Cerebellar nuclear complex (tissue), 1 donor: Measurements from ENCODE around the gene BBS12.

ENCODE experiments used
- DNase-seq, 2 experiments: peaks; one replicate each; lab custom pipeline; 2025; lab: John Stamatoyannopoulos, UW

The BBS12 gene

GRCh38 chr4:122732329-122733026, at the start of gene BBS12:
TSS of gene BBS12 (plus strand) at chr4:122732704. CDS start at chr4:122741893, 9,189 bp downstream.
- peak; percentile 90 to 96 for DNase-seq

- no peak for DNase-seq
Observed at GRCh38 chr4:122686691-122687090, 45.8 kb upstream of the BBS12 start.

DNA sequence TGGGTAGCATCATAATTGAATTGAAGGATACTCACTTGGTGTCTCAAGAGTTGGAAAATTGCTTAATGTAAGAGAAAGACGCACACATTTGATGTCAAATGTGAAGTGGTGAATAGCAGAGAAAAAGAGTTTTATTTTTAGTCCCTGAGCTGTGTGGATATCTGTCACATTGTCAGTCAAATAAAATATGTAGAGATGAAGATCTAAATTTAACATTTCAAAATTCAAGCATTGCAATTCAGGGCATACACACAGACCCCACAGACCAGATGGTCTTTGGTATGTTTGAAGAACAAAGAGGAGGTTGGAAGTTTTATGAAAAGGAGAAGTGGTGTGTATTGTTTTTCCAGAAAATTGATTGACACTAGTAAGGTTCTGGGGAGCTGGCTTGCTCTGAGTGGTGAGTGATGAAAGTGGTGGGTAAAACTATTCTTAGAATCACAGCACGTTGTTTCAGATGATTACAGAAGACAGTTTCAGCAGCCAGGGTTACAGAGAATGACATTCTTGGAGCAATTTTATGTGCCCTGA, 44.9 kb upstream of the BBS12 start:
- no peak for DNase-seq

DNA sequence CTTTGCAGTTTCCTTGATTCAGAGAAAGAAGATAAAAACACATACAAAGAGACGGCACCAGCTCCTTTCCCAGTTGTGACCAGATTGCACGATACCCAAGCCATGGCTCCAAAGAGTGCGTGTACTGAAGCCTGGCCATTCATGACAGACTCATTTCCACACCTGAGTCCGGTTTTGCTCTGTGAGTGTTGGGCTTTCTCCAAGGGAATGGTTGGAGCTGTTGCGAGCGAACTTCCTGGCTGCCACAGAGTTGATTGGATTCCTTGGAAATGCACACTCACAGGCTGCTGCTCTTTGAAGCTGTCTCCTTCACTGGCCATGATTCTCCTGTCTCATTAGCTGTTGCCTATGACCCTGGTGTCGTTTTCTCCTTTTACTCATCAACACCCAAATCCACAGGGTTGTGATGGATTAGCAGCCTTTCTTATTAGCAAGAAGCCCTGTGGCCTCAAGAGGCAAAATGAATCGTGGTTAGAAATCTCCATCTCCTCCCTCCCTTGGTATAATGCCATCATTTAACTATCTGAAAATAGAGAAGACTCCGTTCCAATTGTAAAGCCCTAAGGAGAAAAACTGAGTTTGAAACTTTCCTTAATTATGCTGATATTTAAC, 43.9 kb upstream of the BBS12 start:
- no peak for DNase-seq

DNA sequence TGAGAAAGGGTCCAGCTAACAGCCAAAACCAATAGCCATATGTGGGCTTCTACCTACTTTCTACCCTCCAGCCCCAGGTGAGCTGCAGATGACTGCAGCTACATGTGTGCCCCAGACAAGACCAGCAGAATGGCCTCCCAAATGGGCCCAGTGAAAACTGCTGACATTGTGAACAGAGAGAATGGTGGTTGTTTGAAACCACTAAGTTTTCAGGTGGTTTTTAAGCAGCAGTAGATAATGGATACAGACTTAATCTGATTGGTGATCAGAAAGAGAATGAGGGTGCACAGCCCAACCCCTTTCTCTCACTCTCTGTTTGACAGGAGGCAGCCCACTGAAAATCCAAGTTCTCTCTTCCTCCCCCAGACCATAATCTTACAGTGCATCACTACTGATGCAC, 42.5 kb upstream of the BBS12 start:
- DNase-seq = no peak

DNA sequence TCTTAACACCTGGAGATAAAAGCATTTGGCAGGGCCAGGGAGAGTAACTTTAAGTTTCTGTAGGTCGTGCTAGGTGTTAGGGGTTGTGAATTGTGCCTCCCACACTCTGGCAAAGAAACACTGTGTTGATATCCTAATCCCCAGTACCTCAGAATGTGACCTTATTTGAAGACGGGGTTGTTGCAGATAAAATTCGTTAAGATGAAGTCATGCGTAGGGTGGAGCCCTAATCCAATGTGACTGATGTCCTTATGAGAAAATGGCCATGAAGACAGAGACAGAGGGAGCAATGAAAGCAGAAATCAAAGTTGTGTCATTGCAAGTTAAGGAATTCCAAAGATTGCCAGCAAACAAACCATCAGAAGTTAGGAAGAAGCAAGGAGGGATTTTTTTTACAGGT, 40.5 kb upstream of the BBS12 start:
- no peak for DNase-seq

- no peak for DNase-seq
Observed at GRCh38 chr4:122692641-122693520, 39.6 kb upstream of the BBS12 start.

DNA sequence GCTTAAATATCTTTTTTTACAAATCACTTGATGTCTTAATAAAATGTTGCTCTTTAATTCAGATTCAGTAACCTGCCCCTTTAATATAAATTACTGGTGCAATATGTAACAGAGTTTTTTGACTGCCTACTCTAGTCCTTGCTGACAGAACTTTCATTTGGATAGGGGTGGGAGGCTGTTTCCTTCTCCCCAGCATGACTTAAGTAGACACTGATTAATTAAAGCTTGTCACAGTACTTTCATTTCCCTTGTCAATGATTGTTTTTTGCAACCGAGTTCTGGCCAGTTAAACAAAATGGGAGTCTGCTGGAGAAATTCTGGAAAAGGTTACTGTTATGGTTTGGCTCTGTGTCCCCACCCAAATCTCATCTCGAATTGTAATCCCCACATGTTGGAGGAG, 37.3 kb upstream of the BBS12 start:
- DNase-seq = no peak

DNA sequence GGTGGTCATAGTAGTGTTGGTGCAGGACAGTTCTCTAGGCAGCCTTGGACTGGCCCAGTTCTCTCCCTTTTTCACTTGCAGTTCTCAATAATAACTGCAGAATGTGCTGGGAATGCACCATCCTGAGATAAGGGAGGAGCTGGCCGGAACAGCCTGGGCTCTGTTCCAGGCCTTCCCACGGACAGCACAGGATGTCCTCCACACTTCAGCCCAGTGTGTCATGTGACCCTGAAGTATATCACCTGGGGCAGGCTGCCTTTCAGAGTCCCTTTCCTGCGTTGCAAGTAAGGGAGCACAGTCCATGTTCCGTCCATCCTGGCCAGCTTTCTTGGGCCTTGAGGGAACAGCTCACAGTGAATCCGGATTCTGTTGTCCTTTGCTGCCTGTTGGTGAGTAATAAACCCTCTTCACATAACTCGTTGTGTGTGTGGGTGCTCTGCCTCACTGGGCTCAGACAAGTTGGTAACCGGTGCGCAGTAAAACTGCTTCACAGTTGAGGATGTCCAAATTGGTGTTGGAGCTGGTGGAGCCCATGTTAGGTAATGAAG, 32.3 kb upstream of the BBS12 start:
- DNase-seq = no peak

DNA sequence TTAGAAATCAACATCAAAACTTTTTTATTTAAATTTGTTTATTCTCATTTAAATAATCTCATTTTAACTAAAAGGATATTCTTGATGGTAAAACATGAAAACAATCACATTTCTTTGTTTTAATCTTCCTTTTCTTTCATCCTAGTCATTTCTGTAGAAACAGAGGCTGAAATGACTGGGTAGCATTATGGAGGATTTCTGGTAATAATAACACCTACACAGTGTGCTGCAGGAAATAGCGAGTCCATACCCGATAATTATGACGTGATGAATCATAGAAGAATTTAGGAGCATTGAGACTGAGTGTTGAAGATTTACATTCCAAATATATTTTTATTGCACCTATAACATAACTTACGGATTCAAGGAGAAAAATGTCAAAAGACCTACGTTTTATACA, 31.4 kb upstream of the BBS12 start:
- DNase-seq = no peak

GRCh38 chr4:122701965-122702364, 30.5 kb upstream of the BBS12 start:
- no peak for DNase-seq

GRCh38 chr4:122702939-122703338, 29.6 kb upstream of the BBS12 start:
- DNase-seq = no peak

DNA sequence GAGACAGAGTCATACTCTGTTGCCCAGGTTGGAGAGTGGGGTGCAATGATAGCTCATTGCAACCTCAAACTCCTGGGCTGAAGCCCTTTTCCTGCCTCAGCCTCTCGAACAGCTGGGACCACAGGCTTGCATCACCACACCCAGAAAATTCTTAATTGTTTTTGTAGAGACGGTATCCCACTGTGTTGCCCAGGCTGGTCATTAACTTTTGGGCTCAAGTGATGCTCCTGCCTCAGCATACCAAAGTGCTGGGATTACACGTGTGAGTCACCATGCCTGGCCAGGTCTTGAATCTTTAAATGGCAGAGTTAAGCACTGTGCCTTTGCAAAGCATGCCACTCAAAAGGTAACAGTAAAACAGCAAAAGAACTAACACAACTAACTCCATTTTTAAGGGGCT, 28.6 kb upstream of the BBS12 start:
- DNase-seq = no peak

DNA sequence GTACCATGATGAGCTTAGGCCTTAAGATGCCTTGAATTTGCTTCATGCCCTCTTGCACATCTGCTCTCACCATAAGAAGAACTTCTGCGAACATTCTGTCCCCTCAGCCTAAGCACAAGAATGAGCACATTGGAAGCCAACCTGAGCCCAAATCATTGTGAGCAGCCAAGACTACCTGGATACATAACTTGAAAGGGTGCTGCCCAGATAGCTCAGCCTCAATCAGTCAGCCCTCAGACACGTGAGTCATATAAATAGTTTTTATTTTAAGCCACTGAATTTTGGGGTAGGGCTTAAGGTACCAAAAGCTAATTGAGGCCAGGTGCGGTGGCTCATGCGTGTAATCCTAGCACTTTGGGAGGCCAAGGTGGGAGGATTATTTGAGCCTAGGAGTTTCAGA, 27.5 kb upstream of the BBS12 start:
- DNase-seq = no peak

- DNase-seq = no peak
Observed at GRCh38 chr4:122705547-122706117, 26.9 kb upstream of the BBS12 start.

GRCh38 chr4:122706511-122706910, 26.0 kb upstream of the BBS12 start:
- no peak for DNase-seq

- DNase-seq = no peak
Observed at GRCh38 chr4:122707497-122707896, 25.0 kb upstream of the BBS12 start.

DNA sequence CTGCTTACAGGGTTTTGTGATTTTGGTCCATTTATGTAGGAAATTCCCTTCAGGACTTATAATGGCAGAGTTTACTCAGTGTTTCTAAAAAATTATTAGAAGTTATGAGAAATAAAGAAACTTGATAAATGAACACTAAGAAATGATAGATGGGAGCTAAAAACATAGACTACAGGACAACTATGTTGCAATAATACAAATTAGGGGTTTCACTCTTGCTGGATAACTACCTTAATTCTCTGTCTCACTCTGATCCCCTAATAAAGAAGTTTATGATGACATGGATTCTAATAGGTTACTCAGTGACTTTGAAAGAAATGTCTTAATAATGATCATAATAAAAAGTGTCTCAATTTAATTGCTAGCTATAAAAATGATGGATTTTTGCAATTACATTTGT, 23.3 kb upstream of the BBS12 start:
- DNase-seq = no peak

DNA sequence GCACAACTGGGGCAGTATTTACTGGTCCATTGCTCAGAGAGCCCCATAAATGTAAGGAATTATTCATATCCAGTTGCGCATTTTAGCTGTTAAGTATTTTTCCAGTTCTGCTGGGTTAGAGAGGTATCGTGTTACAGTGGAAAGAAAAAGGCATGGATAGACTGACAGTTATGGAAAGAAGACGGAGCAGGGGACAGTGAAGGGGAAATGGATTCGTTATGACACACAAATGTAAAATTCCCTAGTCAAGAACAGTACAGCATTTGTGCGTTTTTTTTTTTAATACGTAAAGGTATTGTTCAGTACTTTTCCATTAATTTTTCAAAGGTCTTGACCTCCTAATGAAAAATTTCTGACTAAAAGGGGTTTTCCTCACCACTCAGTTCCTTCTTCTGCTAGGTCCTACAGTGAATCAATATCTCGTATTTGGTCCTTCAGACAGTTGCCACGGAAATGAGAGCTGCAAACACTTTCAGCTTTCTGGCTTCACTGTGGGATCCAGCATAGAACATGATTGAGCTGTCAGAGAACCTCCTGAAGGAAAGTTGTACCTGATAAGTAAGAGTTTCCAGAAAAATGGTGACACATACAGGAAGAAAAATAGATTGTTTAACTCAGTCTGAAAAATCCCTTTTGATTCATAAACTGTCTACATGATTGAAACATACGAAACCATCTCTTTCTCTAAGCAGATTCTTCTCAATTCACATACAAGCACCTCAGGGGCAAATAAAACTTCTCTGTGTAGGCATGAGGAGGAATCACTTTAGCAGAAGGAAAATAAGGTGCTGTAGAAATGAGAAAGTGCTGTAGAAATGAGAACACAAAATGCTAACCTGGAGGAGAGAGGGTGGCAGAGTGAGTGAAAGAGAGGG, 21.8 kb upstream of the BBS12 start:
- DNase-seq = no peak

DNA sequence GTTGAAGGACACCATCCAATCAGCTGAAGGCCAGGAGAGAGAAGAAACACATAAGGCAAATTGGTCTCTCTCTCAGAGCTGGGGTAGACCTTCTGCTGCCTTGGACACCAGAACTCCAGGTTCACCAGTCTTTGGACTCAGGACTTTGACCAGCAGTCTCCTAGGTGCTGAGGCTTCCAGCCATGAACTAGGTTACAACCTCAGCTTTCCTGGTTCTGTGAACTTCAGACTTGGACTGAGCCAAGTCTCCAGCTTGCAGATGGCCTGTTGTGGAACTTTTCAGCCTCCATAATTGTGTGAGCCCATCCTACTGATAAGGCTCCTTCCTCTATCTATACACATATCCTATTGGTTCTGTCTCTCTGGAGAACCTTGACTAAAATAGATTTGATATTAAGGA, 20.6 kb upstream of the BBS12 start:
- DNase-seq = no peak

- no peak for DNase-seq
Observed at GRCh38 chr4:122712782-122713181, 19.7 kb upstream of the BBS12 start.
